Measurements from ENCODE around the gene TCP11L2.
A peak's percentile ranks its signal among the peaks of the same experiment; 100 is the strongest.
"Not testable (repeated sequence)": the region's sequence is repeated elsewhere in the genome, so short reads cannot be mapped to it uniquely, and the experiment has no call there.

Gene TCP11L2

GRCh38 chr12:106284358-106285105 lies 18.0 kb upstream of the TCP11L2 start:
- peak; percentile 10 for DNase-seq

- peak; percentile 5 for DNase-seq
These were observed 16.6 kb upstream of the TCP11L2 start for GRCh38 chr12:106285982-106286381.

- not testable (repeated sequence) for DNase-seq
These were observed 15.9 kb upstream of the TCP11L2 start for GRCh38 chr12:106286576-106287162.

GRCh38 chr12:106287364-106287763 lies 15.2 kb upstream of the TCP11L2 start:
- no peak for DNase-seq

- no peak for DNase-seq
These were observed 14.4 kb upstream of the TCP11L2 start for GRCh38 chr12:106288101-106288493.

GRCh38 chr12:106288494-106289195 lies 13.9 kb upstream of the TCP11L2 start:
- DNase-seq = peak; percentile 27

- no peak for DNase-seq
These were observed 13.3 kb upstream of the TCP11L2 start for GRCh38 chr12:106289196-106289681.

- no peak for DNase-seq
These were observed 11.9 kb upstream of the TCP11L2 start for GRCh38 chr12:106290666-106291065.

- peak; percentile 67 for DNase-seq
These were observed 11.2 kb upstream of the TCP11L2 start for GRCh38 chr12:106291342-106291741.

- DNase-seq = no peak
These were observed 10.2 kb upstream of the TCP11L2 start for GRCh38 chr12:106292339-106292738.

GRCh38 chr12:106296179-106296877 lies 6.2 kb upstream of the TCP11L2 start:
- DNase-seq = no peak

- DNase-seq = no peak
These were observed 5.5 kb upstream of the TCP11L2 start for GRCh38 chr12:106297075-106297474.

GRCh38 chr12:106297681-106298080 lies 4.9 kb upstream of the TCP11L2 start:
- DNase-seq = no peak

- no peak for DNase-seq
These were observed 3.2 kb upstream of the TCP11L2 start for GRCh38 chr12:106299202-106299774.

- DNase-seq = no peak
These were observed 1.8 kb upstream of the TCP11L2 start for GRCh38 chr12:106300761-106301160.

GRCh38 chr12:106301241-106301610 lies 1.3 kb upstream of the TCP11L2 start:
- no peak for DNase-seq

GRCh38 chr12:106301611-106302321 lies 767 bp upstream of the TCP11L2 start:
- DNase-seq = peak; percentile 88

GRCh38 chr12:106303202-106303820 lies 778 bp downstream of the TCP11L2 start:
- DNase-seq = peak; percentile 60

- no peak for DNase-seq
These were observed 1.5 kb downstream of the TCP11L2 start for GRCh38 chr12:106304001-106304421.

GRCh38 chr12:106304797-106305196 lies 2.3 kb downstream of the TCP11L2 start:
- no peak for DNase-seq

GRCh38 chr12:106305376-106305775 lies 2.8 kb downstream of the TCP11L2 start:
- peak; percentile 70 for DNase-seq

- DNase-seq = no peak
These were observed 4.6 kb downstream of the TCP11L2 start for GRCh38 chr12:106307181-106307580.

Measured in NCI-H1436 (cell line).